OCI-LY7 (cell line): ENCODE data around the gene C3orf52.

Source experiments
- EZH2phosphoT487 ChIP-seq: fragments of 200-600 bp; sonication (generic); IDR thresholded peaks from 2 replicates; pipeline ENCODE4 v1.6.1; 2018; ENCODE audit warnings: low read depth, borderline replicate concordance, mild to moderate bottlenecking, mixed run types, antibody characterized with exemption, low read length, moderate library complexity, mixed read lengths
- TF ChIP-seq, protein P1 (sequence below): fragments of 200-600 bp; sonication (generic); conservative IDR thresholded peaks from 2 replicates; pipeline ENCODE4 v1.5.1; 2014; ENCODE audit warnings: mild to moderate bottlenecking, antibody characterized with exemption, low read length, moderate library complexity, mixed read lengths

DNA sequence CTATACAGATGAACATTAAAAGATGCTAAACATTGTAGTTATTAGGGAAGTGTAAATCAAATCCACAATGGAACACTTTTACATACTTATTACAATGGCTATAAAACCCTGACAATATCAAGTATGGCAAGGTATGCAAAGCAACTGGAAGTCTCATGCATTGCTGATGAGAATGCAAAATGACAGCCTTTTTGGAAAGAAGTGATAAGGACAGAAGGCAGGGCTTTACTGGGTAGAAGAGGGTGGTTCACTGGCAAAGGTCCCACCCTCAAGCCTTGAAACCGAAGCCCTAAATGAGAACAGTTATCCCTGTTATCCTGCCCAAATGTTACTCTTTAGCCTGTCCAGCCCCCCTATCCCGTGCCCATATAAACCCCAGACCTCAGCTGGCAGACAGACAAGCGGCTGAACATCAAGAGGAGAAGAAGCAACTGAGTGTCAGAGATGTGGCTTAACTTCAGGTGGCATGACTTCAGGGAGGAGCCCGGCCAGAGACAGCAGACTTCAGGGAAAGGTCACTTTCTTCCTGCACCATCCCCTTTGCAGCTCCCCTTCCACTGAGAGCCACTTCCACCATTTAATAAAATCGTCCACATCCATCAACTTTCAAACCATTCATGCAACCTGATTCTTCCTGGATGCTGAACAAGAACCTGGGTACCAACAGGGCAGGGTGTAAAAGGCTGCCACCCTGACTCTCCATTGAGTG is 47.6 kb downstream of the C3orf52 start:
- TF ChIP-seq, protein P1, sequence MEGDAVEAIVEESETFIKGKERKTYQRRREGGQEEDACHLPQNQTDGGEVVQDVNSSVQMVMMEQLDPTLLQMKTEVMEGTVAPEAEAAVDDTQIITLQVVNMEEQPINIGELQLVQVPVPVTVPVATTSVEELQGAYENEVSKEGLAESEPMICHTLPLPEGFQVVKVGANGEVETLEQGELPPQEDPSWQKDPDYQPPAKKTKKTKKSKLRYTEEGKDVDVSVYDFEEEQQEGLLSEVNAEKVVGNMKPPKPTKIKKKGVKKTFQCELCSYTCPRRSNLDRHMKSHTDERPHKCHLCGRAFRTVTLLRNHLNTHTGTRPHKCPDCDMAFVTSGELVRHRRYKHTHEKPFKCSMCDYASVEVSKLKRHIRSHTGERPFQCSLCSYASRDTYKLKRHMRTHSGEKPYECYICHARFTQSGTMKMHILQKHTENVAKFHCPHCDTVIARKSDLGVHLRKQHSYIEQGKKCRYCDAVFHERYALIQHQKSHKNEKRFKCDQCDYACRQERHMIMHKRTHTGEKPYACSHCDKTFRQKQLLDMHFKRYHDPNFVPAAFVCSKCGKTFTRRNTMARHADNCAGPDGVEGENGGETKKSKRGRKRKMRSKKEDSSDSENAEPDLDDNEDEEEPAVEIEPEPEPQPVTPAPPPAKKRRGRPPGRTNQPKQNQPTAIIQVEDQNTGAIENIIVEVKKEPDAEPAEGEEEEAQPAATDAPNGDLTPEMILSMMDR: no peak
- TF ChIP-seq EZH2phosphoT487: no peak
